AG04450 (cell line): ENCODE measurements around the gene NRG2. TPM values are rescaled to one million over a fixed set of nuclear protein-coding genes. Genes with fewer than 3 reads are reported as not detected.

Experiments
- CTCF ChIA-PET: fragments of 300-600, 350-600 bp; formaldehyde crosslinking; extraction: SDS; loops from one replicate; lab custom pipeline; 2022; ENCODE audit warnings: antibody characterized with exemption, inconsistent platforms; lab: Charles Lee
- POLR2A ChIA-PET: fragments of 350-600 bp; formaldehyde crosslinking; extraction: SDS; loops from one replicate; lab custom pipeline; 2021; ENCODE audit warnings: antibody characterized with exemption, inconsistent platforms; lab: Yijun Ruan, JAX
- DNase-seq: peaks from one replicate; pipeline ENCODE4 v3.0.0-alpha.2; 2011; ENCODE audit warnings: low read depth, low spot score
- H3K27ac ChIP-seq: one replicate; pipeline ENCODE4 v1.5.1; 2012; ENCODE audit warnings: low read depth, low read length, control low read depth
- H3K27me3 ChIP-seq: one replicate; pipeline ENCODE4 v1.6.0; 2012; ENCODE audit warnings: low read length; ENCODE audit not compliant: control insufficient read depth, insufficient read depth
- H3K4me3 ChIP-seq: 2 replicates; pipeline ENCODE4 v1.5.1; 2011; ENCODE audit warnings: mild to moderate bottlenecking, low read depth, low read length, control low read depth
- H3K9me3 ChIP-seq: 2 replicates; pipeline ENCODE4 v1.5.1; 2012; ENCODE audit warnings: low read length; ENCODE audit not compliant: control insufficient read depth, insufficient read depth
- polyA plus RNA-seq: library from polyadenylated mRNA; depleted of rRNA; stranded (reverse); fragments of >200 nt; gene quantifications from 2 replicates; pipeline ENCODE4 v1.2.3, GENCODE V29; 2011
- TF ChIP-seq, protein P1 (sequence below): IDR thresholded peaks from 2 replicates; pipeline ENCODE4 v1.5.1; 2011; ENCODE audit warnings: low read depth, low read length, control low read depth, inconsistent platforms

NRG2 gene
- polyA plus RNA-seq, 1 experiment: 0.02 TPM

DNA sequence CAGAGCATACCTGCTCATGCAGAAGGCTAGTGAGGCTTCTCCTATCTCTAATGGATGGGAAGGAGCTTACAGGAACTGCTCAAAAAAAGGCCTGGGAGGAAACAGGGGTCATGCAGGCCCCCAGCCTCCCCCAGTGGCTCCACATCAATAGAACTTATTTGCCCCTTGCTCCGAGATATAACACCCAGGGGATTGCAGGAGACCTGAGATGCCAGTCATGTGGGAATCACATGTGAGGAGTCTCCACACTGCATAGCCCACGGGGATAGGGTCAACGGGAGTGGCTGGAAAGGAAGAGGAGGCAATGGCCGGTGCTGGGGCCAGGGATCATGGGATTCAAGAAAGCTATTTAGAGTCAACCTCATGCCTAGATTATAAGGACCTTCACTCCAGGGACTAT is 76.2 kb downstream of the NRG2 start:
- H3K9me3 ChIP-seq: no peaks in the 10 kb centered on the region
- TF ChIP-seq, protein P1, sequence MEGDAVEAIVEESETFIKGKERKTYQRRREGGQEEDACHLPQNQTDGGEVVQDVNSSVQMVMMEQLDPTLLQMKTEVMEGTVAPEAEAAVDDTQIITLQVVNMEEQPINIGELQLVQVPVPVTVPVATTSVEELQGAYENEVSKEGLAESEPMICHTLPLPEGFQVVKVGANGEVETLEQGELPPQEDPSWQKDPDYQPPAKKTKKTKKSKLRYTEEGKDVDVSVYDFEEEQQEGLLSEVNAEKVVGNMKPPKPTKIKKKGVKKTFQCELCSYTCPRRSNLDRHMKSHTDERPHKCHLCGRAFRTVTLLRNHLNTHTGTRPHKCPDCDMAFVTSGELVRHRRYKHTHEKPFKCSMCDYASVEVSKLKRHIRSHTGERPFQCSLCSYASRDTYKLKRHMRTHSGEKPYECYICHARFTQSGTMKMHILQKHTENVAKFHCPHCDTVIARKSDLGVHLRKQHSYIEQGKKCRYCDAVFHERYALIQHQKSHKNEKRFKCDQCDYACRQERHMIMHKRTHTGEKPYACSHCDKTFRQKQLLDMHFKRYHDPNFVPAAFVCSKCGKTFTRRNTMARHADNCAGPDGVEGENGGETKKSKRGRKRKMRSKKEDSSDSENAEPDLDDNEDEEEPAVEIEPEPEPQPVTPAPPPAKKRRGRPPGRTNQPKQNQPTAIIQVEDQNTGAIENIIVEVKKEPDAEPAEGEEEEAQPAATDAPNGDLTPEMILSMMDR: no peak
- H3K4me3 ChIP-seq: no peak overlapping the region
- ChIA-PET POLR2A (no interaction called here), CTCF (interaction anchor here (0.6 to 8.2 kb wide), 2 partner anchors 102 to 179 kb away, joined by 3 to 214 read pairs; no protein-coding TSS in a partner anchor)
- H3K27me3 ChIP-seq: peaks cover 19% of the 10 kb centered on the region
- H3K27ac ChIP-seq: no peak overlapping the region
- no peak for DNase-seq

DNA sequence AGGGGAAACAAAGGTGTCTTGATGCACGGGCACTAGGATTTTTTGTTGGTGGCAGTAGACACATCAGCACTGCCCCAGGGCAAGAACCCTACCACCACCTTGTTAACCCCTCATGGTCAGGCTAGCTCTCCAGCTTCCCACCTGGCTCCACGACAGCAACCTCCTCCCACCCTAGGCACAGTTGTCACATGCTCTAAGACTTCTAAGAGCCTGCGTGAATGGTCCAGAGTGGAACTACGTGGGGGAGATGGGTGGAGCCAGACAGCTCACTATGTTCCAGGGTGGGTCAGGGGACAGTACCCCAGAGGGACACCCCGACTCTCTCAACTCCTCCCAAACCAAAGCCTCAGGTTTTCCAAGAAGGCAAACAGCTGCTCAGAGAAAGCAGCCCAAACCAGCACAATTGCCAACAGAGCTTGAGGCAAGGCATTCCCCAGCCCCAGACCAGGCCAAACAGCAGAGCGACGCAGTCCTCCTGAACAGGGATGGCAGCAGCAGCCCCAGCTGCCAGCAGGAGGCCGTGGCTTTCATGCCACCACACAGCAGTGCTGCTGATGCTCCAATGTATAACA is 78.0 kb downstream of the NRG2 start:
- no peak for DNase-seq
- H3K27me3 ChIP-seq: peaks cover 13% of the 10 kb centered on the region
- ChIA-PET CTCF (interaction anchor here (0.9 kb wide), 1 partner anchor 177 kb away, joined by 3 read pairs; no protein-coding TSS in a partner anchor), POLR2A (no interaction called here)
- H3K27ac ChIP-seq: no peak overlapping the region
- no peaks in the 10 kb centered on the region for H3K9me3 ChIP-seq
- H3K4me3 ChIP-seq: no peak overlapping the region
- TF ChIP-seq, protein P1: no peak

DNA sequence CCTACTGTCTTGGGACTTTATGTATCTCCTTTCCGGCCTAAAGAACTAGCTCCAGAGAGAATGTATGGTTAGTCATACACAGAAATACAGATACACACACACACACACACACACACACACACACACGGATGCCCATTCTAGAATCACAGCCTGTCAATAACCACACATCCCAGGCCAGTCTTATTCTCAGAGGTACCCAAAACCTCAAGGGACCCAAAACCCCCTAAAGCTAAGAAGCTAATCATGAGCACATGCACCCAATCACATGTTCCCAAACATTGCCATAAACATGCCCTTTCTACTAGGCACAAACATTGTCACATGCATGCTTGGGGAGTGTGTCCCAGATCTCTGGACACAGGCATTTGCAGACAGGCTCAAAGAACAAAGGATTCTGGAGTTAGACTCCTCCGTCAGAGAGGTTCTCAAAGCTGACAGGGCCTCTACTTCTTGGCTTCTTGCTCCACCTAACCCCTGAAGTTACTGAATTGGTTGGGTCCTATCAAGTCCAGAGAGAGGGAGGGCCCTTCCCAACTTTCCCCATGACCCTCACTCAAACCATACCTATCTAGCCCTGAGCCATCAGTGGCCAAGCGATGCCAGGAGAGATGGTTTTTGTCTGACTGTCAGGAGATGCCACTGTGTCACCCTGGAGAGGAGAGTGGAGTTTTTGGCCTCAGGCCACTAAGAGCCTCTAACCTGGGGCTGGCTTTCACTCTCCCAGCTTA is 78.7 kb downstream of the NRG2 start:
- Histone ChIP-seq H3K27me3 (peaks cover 13% of the 10 kb centered on the region), H3K4me3 (no peak overlapping the region), H3K9me3 (no peaks in the 10 kb centered on the region), H3K27ac (no peak overlapping the region)
- TF ChIP-seq, protein P1: no peak
- CTCF ChIA-PET: interaction anchor here (0.6 to 0.9 kb wide), 2 partner anchors 16 to 176 kb away, joined by 3 read pairs; no protein-coding TSS in a partner anchor
- no peak for DNase-seq
- POLR2A ChIA-PET: no interaction called here

DNA sequence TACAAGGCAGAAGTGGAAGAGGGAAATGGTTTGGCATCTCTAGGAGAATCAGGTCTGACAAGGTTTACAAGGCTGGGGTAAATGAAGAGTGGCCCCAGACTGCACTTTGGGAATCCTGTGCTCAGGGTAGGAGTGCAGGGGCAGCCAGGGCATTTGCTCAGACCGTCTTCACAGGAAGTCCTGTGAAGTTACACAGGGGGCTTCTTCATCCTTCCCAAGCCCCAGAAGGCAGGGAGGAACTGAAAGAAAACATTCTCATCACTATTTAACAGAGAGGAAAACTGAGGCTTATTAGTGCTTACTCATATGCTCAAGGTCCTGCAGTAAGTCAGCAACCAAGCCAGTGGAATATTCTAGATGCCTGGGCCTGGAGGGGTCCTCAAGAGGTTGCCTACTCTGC is 80.7 kb downstream of the NRG2 start:
- POLR2A ChIA-PET: no interaction called here
- peaks cover 13% of the 10 kb centered on the region for H3K27me3 ChIP-seq

More for the DNA sequence above, 80.7 kb downstream of the NRG2 start:
- H3K27ac ChIP-seq: no peak overlapping the region
- CTCF ChIA-PET: no interaction called here
- H3K9me3 ChIP-seq: no peaks in the 10 kb centered on the region
- no peak overlapping the region for H3K4me3 ChIP-seq
- DNase-seq: no peak
- TF ChIP-seq, protein P1: no peak
